GM12891 (cell line): Measurements from ENCODE around the gene TACC2.

Experiments used
- PAX5 ChIP-seq: IDR thresholded peaks from 2 replicates; pipeline ENCODE4 v1.6.1; 2011; ENCODE audit warnings: low read length, moderate library complexity, mild to moderate bottlenecking; ENCODE audit not compliant: insufficient read depth, severe bottlenecking
- POLR2A ChIP-seq: IDR thresholded peaks from 2 replicates; pipeline ENCODE4 v1.6.1; 2011; ENCODE audit warnings: low read depth, low read length, control low read depth
- POLR2AphosphoS5 ChIP-seq: IDR thresholded peaks from 2 replicates; pipeline ENCODE4 v1.6.1; 2011; ENCODE audit warnings: low read depth, low read length, control low read depth
- SPI1 ChIP-seq: IDR thresholded peaks from 2 replicates; pipeline ENCODE4 v1.6.1; 2011; ENCODE audit warnings: low read depth, low read length, control low read depth
- TAF1 ChIP-seq: IDR thresholded peaks from 2 replicates; pipeline ENCODE4 v1.6.1; 2011; ENCODE audit warnings: low read depth, low read length, control low read depth

DNA sequence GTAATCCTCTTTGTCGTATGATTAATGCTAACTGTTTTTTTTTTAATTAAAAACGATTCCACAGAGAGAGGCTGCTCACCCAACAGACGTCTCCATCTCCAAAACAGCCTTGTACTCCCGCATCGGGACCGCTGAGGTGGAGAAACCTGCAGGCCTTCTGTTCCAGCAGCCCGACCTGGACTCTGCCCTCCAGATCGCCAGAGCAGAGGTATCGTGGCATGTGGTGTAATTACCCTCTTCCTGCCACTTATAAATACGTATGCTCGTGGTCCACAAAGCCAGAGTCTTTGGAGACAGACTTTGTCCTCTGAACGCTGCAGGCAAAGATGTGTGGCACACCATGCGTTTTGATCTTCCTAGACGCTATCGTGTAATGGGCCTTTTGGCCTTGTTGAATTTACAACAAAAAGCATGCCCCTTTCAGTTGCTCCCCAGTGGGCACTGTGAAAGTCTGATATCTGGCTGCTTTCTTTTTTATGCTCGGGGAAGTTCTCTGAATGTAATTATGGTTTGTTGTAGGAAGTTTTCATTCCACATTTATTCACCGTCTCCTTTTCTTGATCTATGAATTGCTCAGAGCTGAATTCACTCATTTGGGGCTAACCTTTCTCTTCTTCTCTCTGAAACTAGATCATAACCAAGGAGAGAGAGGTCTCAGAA is 248.5 kb downstream of the TACC2 start:
- TF ChIP-seq POLR2A (no peak), TAF1 (no peak), POLR2AphosphoS5 (no peak), PAX5 (no peak), SPI1 (no peak)
